Measurements from ENCODE around the gene SARDH. TPM values are rescaled to one million over a fixed set of nuclear protein-coding genes. Genes with fewer than 3 reads are reported as not detected.

The SARDH gene
- total and polyA plus RNA-seq, 2 of the 13 experiments (the other 11 are each of a cell fraction or from before 2014, with no cell fraction given): 11.6 to 34.9 TPM

DNA sequence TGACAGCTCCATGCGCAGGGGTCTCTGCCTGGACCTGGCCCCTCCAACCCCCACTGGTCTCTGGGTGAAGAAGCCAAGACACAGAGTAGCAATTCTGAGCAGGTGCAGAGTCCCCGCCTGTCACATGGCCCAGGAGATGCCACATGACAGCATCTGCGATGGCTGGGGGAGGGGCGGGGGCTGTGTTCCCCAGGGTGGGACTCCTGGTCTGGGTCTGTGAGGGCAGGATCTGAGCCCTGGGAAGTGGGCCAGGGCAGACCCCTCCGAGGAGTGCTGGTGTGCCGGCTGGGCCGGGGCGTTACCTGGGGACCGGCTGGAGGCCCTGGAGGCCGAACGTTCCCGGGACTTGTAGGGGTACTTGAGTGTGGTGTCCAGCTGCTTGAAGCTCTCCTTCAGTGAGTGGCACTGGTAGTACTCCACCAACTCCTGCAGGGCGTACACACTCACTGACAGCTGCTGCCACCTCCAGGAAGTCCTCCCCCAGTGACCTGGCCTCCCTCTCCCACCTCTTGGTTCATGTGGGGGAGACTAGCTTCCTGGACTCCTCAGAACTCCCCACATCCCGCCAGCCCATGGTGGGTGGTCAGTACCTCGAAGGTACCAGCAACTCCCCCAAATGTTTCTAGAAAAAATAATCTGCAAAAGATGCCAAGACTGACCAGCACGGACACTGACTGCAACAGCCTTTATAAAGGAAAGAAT is 32.1 kb upstream of the SARDH start:
- Histone ChIP-seq H3K27ac (ENCODE audit: extremely low read length, insufficient read depth, low read length) (peak overlapping the region; percentile 36), H3K27me3 (ENCODE audit: control insufficient read depth in 1 of 2, insufficient read depth in 2 of 2, low read length in 2 of 2) (no peaks in the 10 kb centered on the region), H3K4me1 (ENCODE audit: insufficient read depth, low read length) (peaks cover 17% of the 10 kb centered on the region), H3K9me3 (ENCODE audit: low read length) (0 out of 2 replicates have a peak, but pooled peaks cover 5% of the 10 kb centered on the region), H2AFZ (ENCODE audit: low read length) (no peak overlapping the region), H3K4me2 (ENCODE audit: low read depth, low read length) (no peak overlapping the region), H3K4me3 (replicated peaks in 1 of 3; ENCODE audit: insufficient read depth in 1 of 3, low read depth in 2 of 3, low read length in 3 of 3) (no peak overlapping the region), H3K9ac (ENCODE audit: insufficient read depth, low read depth, low read length) (no peak overlapping the region), H4K20me1 (ENCODE audit: insufficient read depth, low read length) (no peaks in the 10 kb centered on the region), H3K36me3 (replicated peaks in 1 of 2; ENCODE audit: control insufficient read depth in 1 of 2, insufficient read depth in 2 of 2, low read length in 2 of 2) (peaks cover 20 to 57% of the 10 kb centered on the region in 2 experiments), H3K79me2 (ENCODE audit: insufficient read depth, low read length) (no peaks in the 10 kb centered on the region)
- no peak for TF ChIP-seq ELF1 (CRISPR knock-in tag; IDR thresholded peaks at IDR 0.05)
- TF ChIP-seq POLR2A (IDR thresholded peaks at IDR 0.05; ENCODE audit: insufficient read depth in 1 of 2, low read depth in 2 of 2, low read length in 2 of 2): peak in 1 of 2 experiments; percentile 14; a peak in 1 of 4 replicates
- TF ChIP-seq, protein P1, sequence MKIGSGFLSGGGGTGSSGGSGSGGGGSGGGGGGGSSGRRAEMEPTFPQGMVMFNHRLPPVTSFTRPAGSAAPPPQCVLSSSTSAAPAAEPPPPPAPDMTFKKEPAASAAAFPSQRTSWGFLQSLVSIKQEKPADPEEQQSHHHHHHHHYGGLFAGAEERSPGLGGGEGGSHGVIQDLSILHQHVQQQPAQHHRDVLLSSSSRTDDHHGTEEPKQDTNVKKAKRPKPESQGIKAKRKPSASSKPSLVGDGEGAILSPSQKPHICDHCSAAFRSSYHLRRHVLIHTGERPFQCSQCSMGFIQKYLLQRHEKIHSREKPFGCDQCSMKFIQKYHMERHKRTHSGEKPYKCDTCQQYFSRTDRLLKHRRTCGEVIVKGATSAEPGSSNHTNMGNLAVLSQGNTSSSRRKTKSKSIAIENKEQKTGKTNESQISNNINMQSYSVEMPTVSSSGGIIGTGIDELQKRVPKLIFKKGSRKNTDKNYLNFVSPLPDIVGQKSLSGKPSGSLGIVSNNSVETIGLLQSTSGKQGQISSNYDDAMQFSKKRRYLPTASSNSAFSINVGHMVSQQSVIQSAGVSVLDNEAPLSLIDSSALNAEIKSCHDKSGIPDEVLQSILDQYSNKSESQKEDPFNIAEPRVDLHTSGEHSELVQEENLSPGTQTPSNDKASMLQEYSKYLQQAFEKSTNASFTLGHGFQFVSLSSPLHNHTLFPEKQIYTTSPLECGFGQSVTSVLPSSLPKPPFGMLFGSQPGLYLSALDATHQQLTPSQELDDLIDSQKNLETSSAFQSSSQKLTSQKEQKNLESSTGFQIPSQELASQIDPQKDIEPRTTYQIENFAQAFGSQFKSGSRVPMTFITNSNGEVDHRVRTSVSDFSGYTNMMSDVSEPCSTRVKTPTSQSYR (CRISPR knock-in tag; IDR thresholded peaks at IDR 0.05; ENCODE audit: borderline replicate concordance): peak; percentile 31; the same call in 1 of the 2 replicates
- no peak for FAIRE-seq
- intact Hi-C loops (cut with micrococcal nuclease; ENCODE audit: unreplicated experiment): no loop called here
- POLR2A ChIA-PET: interaction anchor here (1.0 to 3.9 kb wide), 5 partner anchors 27 to 223 kb away, joined by 3 to 54 read pairs (median 4); partner anchors contain the start of gene SARDH
- CTCF ChIA-PET (ENCODE audit: low intra/inter-chr PET ratio, low total read pairs): no interaction called here
- DNase-seq (ENCODE audit: low spot score): no peak
- WGBS (ENCODE audit: low lambda C conversion rate): 93% methylated on average over 10 of the region's 16 CpGs
- no peak; the same call in 2 of the 3 replicates for ATAC-seq
- BruUV-seq (replicated peaks): no TSS peak
- in situ Hi-C loops (cut with HindIII; ENCODE audit: extremely low pct_ligation_motif_present, low pct_unique_long_range_greater_than_20kb): no loop called here
